ENCODE results near the gene FAM89B.
"Not testable (repeated sequence)": the region's sequence is repeated elsewhere in the genome, so short reads cannot be mapped to it uniquely, and the experiment has no call there.

Gene FAM89B

DNA sequence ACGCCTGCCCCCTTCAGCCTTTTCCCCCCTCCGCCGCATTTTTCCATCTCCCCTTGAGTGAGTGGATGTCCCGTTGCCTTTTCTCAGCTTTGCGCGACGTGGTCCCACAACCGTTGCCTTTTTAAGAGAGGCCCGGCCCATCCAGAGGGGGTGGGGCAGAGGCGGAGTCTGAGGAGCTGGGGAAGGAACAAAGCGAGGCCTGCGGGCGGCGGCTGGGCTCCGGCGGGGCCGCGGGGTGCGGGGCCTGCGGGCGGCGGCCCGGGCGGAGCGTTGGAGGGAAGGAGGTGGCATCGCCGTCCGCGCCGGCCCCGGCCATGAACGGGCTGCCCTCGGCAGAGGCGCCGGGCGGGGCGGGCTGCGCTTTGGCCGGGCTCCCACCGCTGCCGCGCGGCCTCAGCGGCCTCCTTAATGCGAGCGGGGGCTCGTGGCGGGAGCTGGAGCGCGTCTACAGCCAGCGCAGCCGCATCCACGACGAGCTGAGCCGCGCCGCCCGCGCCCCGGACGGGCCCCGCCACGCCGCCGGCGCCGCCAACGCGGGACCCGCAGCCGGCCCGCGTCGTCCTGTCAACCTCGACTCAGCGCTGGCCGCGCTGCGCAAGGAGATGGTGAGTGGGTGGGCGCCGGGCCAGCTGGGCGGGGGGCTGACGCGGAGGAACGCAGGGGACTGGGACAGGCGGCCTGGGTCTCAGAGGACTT is at the start of gene FAM89B:
TSS of gene FAM89B (plus strand) at position 183 of the 696 bp plus-strand sequence. CDS start at position 315, 132 bp downstream.
- DNase-seq, result peak; percentile 78

DNA sequence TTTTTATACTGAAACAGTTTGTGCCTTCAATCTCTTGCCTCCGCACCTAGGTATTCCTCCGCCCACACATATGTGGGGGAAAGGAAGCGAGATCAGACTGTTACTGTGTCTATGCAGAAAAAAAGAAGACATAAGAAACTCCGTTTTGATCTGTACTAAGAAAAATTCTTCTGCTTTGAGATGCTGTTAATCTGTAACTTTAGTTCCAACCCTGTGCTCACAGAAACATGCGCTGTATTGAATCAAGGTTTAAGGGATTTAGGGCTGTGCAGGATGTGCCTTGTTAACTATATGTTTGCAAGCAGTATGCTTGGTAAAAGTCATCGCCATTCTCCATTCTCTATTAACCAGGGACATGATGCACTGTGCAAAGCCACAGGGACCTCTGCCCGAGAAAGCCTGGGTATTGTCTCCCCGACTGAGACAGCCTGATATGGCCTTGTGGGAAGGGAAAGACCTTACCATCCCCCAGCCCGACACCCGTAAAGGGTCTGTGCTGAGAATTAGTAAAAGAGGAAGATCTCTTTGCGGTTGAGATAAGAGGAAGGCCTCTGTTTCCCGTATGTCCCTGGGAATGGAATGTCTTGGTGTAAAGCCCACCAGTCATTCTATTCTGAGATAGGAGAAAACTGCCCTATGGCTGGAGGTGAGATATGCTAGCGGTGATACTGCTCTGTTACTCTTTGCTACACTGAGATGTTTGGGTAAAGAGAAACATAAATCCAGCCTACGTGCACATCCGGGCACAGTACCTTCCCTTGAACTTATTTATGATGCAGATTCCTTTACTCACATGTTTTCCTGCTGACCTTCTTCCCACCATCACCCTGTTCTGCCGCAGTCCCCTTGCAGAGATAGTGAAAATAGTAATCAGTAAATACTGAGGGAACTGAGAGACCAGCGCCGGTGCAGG is 49.4 kb upstream of the FAM89B start:
- not testable (repeated sequence) for DNase-seq

DNA sequence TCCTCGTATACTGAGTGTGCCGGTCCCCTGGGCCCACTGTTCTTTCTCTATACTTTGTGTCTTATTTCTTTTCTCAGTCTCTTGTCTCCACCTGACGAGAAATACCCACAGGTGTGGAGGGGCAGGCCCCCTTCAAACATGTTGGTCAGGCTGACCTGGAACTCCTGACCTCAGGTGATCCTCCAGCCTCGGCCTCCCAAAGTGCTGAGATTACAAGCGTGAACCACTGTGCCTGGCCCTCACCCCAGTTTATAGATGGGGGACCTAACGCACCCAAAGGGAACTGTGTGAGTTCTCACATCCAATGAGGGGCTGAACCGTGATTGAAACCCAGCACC is 48.7 kb upstream of the FAM89B start:
- DNase-seq, result not testable (repeated sequence)

DNA sequence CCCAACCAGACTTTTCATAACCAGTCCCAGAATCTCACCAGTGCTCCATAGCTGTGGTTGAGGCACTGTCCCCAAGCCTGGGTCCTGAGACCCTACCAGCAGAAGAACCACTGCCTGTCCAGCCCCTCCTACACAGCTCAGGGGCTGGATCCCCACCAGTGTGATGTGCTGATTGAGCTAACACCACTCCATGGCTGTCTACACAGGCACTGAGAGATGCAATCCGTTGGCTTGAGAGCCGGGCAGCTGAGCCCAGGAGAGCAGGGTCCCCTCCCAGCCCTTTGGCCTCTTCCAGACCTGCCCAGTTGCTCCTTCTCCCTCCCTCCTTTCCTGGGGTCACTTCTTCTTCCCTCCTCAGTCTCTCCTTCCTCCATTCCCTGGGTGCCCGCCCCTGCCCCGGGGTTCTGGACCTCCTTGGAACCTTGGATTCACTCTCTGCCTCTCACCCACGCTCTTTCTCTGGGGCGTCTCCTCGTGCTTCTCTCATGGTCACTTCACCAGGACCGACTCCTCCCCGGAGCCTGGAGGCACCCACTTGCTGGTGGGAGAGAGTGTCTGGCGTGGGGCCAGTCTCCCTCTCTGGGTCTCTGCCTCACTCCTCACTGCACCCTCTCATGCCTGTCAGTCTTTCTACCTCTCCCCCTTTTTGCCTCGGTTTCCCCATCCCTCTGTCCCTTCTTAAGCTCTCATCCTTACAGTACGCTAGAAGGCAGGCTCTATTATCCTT is 48.2 kb upstream of the FAM89B start:
- DNase-seq, result no peak

DNA sequence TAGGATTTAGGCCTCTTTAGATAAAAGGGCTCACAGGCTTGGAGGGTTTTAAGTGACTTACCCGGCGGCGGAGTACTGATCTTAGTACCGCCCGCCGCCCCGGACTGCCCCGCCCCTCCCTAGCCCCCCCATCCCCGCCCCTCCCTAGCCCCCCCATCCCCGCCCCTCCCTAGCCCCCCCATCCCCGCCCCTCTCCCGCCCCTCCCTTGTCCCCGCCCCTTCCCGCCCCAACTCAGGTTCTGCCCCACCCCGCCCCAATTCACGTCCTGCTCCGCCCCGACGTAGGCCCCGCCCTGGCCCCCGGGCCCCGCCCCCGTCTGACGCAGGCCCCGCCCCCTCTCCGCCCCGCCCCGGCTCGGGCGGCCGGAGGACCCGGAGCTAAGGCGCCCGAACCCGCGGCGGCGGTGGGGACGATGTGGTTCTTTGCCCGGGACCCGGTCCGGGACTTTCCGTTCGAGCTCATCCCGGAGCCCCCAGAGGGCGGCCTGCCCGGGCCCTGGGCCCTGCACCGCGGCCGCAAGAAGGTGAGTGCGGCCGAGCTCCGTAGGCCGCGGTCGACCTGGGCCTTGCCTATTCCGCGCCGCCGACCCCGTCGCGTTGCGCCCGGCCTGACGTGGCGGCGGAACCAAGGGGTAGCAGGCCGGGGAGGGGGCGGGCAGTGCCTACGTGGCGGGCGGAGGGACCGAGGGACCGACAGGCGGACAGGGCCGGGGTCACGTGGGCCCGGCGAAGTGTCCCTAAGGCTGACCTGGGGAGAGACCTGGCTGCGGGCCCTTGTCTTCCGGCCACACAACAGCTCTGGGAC is 47.4 kb upstream of the FAM89B start, which contains the start of gene SCYL1:
TSS of gene SCYL1 (plus strand) at position 343 of the 805 bp plus-strand sequence. CDS start at position 414, 71 bp downstream.
- peak; percentile 56 for DNase-seq

DNA sequence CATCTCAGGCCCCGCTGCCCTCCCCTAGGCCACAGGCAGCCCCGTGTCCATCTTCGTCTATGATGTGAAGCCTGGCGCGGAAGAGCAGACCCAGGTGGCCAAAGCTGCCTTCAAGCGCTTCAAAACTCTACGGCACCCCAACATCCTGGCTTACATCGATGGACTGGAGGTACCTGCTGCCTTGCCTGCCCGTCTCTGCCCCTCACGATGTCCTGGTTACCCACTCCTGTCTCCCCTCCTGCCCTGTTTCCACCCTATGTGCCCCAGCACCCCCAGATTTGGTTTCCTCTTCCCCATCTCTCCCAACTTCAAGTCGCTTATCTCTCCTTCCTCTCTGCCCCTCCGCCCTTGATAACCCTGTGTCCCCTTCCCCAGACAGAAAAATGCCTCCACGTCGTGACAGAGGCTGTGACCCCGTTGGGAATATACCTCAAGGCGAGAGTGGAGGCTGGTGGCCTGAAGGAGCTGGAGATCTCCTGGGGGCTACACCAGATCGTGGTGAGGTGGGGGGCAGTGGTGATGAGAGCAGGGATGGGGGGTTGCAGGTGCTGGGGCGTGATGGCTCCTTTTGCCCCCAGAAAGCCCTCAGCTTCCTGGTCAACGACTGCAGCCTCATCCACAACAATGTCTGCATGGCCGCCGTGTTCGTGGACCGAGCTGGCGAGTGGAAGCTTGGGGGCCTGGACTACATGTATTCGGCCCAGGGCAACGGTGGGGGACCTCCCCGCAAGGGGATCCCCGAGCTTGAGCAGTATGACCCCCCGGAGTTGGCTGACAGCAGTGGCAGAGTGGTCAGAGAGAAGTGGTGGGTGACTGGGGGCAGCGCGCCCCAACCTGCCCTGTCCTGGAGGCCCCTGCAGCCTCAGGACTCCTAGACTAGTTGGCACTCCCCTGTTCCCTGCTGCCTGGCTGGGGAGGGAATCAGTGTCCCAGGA is 46.5 kb upstream of the FAM89B start:
- no peak for DNase-seq

DNA sequence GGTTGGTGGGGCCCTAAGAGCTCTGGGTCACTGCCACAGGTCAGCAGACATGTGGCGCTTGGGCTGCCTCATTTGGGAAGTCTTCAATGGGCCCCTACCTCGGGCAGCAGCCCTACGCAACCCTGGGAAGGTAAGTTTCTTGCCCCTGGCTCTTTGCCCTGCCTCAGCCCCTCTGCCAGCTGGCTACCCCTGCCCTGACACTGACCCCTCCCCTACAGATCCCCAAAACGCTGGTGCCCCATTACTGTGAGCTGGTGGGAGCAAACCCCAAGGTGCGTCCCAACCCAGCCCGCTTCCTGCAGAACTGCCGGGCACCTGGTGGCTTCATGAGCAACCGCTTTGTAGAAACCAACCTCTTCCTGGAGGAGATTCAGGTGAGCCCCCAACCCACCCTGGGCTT is 45.6 kb upstream of the FAM89B start:
- no peak for DNase-seq

DNA sequence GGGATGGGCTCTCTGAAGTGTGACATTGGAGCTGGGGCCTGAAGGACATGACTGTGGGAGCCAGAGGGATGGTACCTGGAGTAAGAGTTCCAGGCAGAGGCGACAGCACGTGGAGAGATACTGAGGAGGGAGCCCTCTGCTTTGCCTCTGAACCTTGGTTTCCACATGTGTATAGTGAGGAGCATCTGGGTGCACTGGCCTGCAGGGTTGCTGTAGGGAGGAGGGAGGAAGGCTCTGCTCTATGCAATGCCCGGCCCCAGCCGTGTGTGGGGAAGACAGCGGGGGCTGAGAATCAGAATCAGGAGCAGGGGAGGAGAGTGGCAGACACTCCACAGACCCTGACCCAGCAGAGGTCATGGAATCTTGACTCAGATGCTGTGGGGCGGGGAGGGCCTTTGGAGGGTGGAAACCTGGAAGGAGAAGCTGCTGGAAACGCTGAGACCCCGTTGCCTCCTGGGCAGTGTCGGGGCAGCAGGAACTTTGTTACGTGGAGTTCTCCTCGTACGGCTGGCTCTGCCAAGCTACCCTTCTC is 43.5 kb upstream of the FAM89B start:
- no peak for DNase-seq

DNA sequence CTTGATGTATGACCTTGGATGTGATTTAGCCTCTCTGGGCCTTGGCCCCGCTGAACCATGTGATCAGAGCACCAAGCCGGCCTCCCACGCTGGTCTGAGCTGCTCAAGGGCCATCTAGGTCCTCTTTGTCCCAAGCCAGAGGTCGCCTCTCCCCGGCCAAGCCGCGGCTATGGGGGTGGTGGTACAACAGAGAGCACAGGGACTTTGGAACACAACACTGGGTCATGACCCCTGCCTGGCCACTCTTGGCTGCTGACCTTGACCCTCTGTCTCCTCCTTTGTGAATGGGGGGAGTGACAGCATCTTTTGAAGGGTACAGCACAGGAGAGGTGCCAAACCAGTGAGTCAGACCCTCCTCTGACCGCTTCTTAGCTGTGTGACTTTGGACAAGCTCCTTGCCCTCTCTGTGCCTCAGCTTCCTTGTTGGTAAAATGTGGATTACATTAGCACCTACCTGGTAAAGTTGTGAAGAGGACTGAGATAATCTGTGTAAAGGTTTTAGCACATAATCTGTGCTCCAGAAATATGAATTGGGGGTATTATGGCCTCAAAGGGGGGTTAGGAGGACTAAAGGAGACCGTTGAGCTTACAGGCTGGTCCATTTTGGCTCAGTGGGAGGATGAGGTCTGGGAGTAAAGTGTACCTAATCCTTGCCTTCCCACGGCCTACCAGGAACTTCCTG is 42.7 kb upstream of the FAM89B start:
- DNase-seq, result no peak

DNA sequence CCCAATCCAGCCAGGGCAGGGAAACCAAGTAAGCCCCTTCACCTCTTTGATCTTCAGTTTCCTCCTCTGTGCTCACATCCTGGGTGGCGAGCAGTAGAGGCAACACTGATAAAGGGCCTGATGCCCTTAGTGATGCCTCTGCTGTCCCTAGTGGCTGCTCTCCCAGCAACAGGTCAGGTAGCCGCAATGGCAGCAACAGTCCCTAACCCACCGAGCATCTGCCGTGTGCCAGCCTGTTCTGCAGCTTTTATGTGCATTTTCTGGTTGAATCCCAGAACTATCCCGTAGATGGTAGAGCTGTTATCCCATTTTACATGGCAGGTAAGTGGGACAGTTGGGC is 42.2 kb upstream of the FAM89B start:
- DNase-seq, result no peak

DNA sequence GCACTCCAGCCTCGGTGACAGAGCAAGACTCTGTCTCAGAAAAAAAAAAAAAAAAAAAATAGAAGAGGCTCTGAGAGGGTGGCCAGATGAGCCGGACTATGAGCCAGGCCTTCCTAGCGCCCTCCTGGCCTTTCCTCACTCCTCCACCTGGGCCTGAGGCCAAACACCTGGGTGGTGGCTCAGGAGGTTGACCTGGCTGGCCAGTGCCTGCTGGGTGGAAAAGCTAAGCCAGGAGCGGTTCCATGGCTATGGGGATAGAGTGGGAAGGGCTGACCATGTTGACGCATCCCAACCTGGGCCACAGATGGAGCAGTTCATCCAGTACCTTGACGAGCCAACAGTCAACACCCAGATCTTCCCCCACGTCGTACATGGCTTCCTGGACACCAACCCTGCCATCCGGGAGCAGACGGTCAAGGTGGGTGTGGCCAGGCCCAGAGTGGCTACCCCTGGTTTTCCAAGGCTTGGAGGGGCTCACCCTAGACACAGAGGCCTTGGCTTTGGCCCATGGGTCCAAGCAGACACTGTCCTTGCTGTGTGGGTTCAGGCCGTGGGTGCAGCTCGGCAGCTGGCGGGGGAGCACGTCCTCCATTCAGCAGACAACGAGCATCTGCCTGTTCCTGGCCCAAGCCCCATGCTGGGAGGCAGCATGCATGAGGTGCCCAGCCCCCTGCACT is 39.8 kb upstream of the FAM89B start:
- no peak for DNase-seq

DNA sequence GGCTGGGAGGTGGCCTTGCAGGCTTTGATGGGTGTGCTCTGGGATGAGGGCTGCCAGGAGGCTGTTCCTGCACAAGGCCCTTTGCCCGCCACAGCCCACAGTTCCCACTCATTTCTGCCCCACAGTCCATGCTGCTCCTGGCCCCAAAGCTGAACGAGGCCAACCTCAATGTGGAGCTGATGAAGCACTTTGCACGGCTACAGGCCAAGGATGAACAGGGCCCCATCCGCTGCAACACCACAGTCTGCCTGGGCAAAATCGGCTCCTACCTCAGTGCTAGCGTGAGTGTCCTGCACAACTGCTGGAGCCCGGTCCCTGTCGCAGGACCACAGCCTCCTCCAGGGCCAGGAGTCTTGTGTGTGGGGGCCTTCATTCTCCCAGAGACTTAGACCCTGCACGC is 37.2 kb upstream of the FAM89B start:
- DNase-seq, result no peak

DNA sequence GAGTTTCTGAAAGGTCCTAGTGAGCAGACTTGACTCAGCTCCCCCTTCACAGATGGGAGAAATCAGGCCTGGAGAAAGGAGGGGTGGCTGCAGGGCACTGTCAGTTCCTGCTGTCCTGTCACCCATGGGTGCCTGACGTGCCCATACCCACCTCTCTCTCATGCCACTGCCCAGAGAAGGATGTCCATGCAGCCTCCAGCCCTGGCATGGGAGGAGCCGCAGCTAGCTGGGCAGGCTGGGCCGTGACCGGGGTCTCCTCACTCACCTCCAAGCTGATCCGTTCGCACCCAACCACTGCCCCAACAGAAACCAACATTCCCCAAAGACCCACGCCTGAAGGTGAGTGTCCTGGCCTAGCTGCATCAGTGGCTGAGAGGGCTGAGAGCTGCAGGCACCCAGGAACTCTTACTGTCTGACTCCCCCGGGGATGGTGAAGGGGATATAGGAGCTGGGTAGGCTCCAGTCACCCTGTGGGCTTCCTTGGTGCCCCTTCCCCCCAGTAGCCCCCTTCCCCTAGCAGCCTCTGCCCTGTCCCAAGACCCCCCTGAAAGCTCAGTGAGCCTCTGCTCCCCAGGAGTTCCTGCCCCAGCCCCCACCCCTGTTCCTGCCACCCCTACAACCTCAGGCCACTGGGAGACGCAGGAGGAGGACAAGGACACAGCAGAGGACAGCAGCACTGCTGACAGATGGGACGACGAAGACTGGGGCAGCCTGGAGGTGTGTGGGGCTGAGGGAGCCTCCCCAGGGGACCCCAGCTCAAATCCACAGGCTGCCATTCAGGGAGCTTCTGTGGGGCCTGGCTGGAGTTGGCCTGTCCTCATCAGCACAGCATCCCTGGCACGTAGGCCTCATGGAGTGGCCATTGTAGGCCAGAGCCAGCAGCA is 35.7 kb upstream of the FAM89B start:
- DNase-seq, result no peak

DNA sequence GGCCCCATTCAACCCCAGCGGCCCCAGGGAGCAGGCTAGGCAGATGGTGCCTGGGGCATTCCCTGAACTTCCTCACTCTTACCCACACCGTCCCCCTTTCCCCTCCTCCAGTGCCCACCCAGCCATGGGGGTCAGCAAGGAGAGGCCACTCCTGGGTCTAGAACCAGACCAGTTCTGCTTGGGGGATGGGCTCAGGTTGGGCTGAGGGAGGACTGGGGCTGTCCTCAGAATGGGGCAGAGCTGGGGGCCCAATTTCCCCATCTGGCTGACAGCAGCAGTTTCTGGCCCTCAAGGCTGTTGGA is 35.1 kb upstream of the FAM89B start:
- DNase-seq, result no peak

DNA sequence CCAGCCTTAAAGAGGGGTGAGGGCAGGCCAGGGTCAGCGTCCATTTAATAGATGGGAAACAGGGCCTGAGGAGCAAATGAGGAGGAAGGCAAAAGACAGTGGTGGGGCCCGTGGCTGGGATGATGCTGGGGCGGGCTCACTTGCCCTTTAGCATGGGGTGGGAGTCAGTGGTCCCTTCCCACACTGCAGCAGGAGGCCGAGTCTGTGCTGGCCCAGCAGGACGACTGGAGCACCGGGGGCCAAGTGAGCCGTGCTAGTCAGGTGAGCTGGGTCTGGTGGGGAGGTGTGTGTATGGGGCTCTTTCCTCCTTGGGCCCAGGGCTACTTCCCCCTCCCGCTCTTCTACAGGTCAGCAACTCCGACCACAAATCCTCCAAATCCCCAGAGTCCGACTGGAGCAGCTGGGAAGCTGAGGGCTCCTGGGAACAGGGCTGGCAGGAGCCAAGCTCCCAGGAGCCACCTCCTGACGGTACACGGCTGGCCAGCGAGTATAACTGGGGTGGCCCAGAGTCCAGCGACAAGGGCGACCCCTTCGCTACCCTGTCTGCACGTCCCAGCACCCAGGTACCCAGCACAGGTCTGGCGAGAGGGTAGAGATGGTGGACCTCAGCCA is 34.6 kb upstream of the FAM89B start:
- DNase-seq, result no peak

DNA sequence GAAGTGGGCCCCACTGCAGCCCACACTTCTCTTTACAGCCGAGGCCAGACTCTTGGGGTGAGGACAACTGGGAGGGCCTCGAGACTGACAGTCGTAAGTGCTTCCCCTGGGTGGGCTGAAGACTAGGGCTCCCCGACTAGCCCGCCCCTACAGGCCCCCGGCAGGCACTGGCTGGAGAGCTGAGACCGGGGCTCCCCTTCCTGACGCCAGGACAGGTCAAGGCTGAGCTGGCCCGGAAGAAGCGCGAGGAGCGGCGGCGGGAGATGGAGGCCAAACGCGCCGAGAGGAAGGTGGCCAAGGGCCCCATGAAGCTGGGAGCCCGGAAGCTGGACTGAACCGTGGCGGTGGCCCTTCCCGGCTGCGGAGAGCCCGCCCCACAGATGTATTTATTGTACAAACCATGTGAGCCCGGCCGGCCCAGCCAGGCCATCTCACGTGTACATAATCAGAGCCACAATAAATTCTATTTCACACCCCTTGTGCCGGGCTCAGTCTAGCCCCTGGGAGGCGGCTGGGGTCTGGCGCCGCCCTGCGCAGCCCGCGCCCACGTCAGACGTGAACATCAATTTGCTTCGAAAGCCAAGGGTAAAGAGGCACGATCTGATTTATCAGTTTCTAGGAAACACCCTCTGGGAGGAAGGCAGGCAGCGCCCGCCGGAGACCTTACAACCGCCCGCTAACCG is 34.0 kb upstream of the FAM89B start:
- DNase-seq, result no peak

DNA sequence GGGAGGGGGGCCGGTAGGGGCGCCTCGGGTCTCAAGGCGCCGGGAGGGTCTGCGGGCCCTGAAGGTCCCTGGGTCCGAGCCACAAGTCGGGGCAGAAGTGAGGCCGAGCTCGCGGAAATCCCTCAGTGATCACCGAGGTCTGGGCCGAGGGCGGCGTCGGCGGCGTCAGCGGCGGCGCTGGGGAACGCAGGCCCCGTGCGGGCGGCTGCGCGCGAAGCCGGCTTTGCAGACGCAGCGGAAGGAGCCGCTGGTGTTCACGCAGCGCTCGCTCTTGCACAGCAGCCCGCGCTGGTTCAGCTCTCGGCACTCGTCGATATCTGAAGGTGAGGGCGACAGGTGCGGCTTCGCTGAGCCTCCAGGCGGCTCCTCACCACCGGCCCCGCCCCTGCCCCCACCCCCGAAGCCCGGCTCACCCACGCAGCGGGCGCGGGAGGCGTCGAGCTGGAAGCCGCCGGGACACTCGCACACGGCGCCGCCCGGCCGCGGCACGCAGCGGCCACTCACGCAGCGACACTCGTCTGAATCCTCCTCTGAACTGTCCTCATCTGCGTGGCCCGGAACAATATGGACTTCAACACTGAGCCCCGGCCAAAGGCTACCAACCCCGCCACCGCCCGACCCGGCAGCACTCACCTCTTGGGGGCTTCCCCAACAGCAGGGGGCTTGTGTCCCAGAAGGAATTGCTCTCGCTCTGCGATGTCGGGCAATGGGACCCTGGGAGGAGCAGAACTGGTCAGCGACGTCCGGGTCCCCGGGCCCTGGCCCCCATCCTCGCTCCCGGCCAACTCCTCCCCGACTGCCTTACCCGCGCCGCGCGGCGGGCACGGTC is 33.2 kb upstream of the FAM89B start:
- DNase-seq, result no peak
